IPS DF 4.7 (cell line): ENCODE results near the gene HPGDS.
"Not testable (repeated sequence)": the region's sequence is repeated elsewhere in the genome, so short reads cannot be mapped to it uniquely, and the experiment has no call there.

Source experiments
- DNase-seq: peaks from one replicate; pipeline ENCODE4 v3.0.0-alpha.2; 2013; ENCODE audit warnings: low spot score; ENCODE audit errors: extremely low read depth

HPGDS gene

GRCh38 chr4:94357624-94358023, 15.0 kb upstream of the HPGDS start:
- no peak for DNase-seq

DNA sequence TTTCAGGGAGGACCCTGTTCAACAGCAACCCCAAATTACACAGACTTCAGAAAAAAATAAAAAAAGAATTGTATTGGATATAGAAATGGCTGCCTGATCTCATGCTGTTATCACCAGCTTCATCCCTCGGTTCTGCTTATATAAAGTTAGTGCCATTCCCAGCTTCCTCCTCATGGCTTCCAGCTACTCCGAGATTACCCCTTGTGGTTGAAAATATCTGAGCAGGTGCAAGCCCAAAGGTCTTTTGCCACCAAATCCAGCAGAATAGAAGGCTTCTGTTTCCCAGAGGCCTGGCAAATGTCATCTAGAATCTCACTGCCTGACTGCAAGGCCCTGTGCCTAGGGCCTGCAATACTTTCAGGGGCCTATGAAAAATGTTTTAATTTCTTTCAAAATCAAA, 13.8 kb upstream of the HPGDS start:
- no peak for DNase-seq

GRCh38 chr4:94354474-94354896, 11.8 kb upstream of the HPGDS start:
- DNase-seq: no peak

DNA sequence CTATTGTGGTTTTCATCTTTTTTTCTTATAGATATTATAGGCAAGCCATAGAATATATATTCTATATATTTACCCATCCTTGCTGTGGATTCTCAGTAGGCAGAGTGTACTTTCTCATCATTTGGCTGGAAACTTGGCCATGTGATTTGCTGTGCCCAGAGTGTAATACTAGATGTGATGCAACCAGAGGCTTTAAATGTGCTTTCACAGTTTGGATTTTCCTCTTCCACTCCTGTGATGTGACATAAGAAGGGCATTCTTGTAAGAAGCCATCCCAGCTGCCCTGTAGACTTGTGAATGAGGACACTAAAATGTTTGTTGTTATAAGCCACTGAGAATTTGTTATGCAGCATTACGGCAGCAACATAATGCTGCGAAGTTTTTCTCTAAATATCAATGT, 10.4 kb upstream of the HPGDS start:
- no peak for DNase-seq

- no peak for DNase-seq
Measured at GRCh38 chr4:94352163-94352562, 9.5 kb upstream of the HPGDS start.

- DNase-seq: no peak
Measured at GRCh38 chr4:94351319-94351718, 8.7 kb upstream of the HPGDS start.

DNA sequence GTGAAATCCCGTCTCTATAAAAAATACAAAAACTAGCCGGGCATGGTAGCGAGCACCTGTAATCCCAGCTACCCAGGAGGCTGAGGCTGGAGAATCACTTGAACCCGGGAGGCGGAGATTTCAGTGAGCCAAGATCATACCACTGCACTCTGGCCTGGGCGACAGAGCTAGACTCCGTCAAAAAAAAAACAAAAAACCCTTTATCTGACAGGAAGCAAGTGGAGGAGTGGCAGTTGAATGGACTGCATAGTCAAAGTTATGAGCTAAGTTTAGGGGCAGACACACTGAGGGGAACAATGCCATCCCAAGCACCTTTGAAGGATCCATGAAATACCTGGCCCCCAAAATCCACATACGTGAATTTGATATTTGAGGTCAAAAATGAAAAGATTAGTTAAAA, 7.5 kb upstream of the HPGDS start:
- DNase-seq: no peak

DNA sequence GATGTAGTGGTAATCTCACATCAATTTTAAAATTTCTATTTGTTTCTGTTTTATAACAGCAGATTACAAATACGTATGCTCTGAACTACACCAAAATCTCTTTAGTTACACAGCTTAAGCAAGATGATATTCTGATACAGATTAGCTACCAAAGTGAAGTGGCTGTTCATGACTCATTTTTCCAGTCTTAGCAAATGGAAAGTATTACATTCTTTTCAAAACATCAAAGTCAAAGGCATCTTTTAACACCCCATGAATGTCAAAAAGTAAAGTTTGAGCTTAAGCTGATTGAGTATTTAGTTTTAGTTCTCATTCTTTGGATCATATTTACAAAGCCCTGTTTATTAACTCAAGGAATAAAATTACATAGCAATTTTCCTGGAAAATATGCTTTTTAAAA, 6.6 kb upstream of the HPGDS start:
- DNase-seq: no peak

DNA sequence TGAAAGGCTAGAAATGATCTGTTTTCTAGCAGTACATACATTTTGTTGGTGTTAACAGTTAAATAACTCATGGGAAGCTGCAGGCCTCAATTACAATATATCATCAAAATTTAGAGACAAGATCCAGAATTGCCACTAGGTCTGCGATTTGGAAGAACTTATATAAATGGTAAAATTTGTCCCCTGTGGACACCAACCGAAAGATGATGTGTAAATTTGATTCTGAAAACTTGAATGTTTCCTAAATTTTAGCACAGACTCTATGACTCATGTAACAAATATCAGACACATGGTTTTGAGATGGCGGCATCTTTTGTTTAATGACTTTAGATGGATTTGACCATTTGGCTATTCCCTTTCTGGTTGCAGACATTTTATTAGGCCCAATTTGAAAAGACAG, 6.0 kb upstream of the HPGDS start:
- no peak for DNase-seq

GRCh38 chr4:94346541-94346940, 3.9 kb upstream of the HPGDS start:
- DNase-seq: no peak

GRCh38 chr4:94345969-94346368, 3.3 kb upstream of the HPGDS start:
- no peak for DNase-seq

- DNase-seq: no peak
Measured at GRCh38 chr4:94345266-94345665, 2.6 kb upstream of the HPGDS start.

DNA sequence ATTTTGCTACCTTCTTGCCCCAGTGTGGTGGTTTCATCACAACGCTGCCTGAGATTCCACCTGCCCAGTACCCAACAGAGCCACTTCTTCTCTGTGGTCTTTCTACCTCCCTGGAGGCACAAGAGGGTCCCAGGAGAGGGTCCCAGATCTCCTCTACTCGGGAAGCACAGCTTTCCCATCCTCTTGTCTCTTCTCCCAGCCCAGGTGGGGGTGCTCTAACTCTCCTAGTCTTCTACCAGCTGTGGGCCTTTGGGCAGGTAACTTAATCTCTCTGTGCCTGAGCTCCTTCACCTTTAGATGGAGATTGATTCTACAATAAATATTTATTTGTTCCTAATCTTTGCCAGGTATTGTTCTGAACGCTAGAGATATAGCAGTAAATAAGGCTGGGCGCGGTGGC, 1.8 kb upstream of the HPGDS start:
- DNase-seq: no peak

GRCh38 chr4:94341481-94342370, 910 bp downstream of the HPGDS start:
- no peak for DNase-seq

GRCh38 chr4:94339779-94340178, 2.9 kb downstream of the HPGDS start:
- no peak for DNase-seq

GRCh38 chr4:94338681-94339351, 3.8 kb downstream of the HPGDS start:
- no peak for DNase-seq

GRCh38 chr4:94336791-94337190, 5.8 kb downstream of the HPGDS start:
- DNase-seq: not testable (repeated sequence)

DNA sequence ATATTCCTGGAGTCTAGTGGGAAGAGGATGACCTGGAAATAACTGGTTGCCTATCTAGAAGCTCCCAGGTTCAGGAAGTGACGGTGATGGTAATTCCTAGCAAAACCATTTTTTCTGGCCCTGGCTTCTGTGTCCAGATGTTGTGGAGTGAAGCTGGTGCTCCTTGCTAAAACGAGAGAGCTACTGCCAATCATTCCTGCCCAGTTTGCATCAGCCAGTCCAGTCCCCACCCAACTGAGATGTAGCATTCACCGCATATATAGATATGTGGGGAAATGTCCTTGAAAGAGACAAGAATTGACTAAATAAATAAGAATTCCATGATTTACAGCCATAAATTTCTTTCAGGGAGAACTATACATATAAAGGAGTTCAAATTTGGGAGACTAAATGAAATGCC, 6.3 kb downstream of the HPGDS start:
- DNase-seq: no peak

GRCh38 chr4:94334962-94335361, 7.7 kb downstream of the HPGDS start:
- no peak for DNase-seq

DNA sequence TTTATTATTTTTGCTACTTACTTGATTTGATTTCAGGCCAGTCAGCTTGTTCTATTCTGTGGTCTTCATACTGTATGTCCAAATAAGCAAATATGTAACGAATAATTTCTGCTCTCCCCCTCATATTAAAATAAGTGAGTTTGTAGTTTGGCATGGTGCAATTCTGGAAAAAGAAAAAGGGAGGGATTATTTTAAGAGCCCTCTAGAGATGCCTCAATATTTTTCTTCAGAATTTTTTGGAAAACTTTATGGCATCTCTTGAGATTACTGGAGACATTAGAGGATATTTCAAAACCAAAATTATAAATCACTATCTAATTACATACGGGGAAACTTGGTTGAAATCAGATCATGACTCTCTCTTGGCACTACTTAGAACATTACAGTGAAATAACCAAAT, 8.2 kb downstream of the HPGDS start:
- DNase-seq: no peak

DNA sequence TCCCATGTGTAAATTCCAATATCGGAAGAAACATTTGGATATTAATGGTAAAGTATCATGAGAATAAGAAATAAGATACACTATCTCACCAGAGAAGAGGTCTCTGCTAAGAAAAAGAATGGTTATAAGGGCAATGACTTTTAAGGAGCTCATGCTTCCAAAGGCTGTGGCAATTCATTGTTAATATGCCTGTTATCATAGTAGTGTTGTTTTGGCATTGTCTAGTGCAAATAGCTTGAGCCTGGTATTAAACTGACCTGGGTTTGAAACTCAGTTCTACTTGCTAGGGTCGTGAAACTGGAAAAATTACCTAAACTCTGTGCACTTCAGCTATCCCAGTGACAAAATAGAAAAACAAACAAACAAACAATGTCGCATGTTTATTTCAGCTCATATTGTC, 8.8 kb downstream of the HPGDS start:
- no peak for DNase-seq

DNA sequence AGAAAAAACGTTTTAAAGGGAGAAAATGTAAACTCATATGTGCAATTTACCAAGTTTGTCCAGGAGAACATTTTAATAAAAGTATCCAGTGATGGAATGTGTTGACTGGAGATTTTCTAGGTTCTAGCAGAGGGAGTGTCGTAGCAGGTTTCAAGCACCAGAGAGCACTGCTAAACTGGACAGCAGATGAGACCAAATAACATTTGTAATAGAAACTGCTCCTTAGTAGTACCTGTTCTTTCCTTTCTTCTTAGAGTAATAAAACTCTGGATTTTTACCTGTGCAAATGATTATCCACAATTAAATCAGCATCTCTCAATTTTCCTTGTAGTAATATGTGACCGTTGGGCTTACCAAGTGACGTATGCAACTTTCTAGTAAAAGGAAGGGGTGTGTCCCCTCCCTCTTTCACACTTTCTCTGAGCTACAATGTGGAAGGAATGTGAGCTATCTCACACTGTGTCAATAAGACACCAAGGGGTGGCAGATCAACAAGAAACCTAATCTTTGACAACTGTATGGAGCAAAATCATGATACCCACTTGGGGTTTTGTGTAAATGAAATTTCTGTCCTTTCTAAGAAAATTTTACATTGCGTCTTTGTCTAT, 9.5 kb downstream of the HPGDS start:
- DNase-seq: no peak
